Rectal smooth muscle tissue (tissue), 1 donor: ENCODE measurements around the gene FAM107B.
"Not testable (repeated sequence)": the region's sequence is repeated elsewhere in the genome, so short reads cannot be mapped to it uniquely, and the experiment has no call there.

Experiments used
- H3K27ac ChIP-seq: one replicate; pipeline ENCODE4 v1.7.0; 2013; ENCODE audit warnings: low read depth, low read length, inconsistent platforms
- H3K27me3 ChIP-seq: one replicate; pipeline ENCODE4 v1.7.0; 2013; ENCODE audit warnings: low read length; ENCODE audit not compliant: control insufficient read depth, insufficient read depth
- H3K36me3 ChIP-seq: one replicate; pipeline ENCODE4 v1.7.0; 2013; ENCODE audit warnings: low read length; ENCODE audit not compliant: control insufficient read depth, insufficient read depth
- H3K4me1 ChIP-seq: one replicate; pipeline ENCODE4 v1.7.0; 2013; ENCODE audit warnings: low read length; ENCODE audit not compliant: control insufficient read depth, insufficient read depth
- H3K4me3 ChIP-seq: one replicate; pipeline ENCODE4 v1.7.0; 2013; ENCODE audit warnings: low read length
- H3K9ac ChIP-seq: one replicate; pipeline ENCODE4 v1.7.0; 2013; ENCODE audit warnings: low read length

FAM107B gene

GRCh38 chr10:14774797-14775196 is at the start of gene FAM107B:
FAM107B (minus strand) TSS chr10:14774897; CDS start chr10:14774663, 234 bp downstream.
- no peak within 1 kb of the TSS for H3K9ac ChIP-seq
- H3K27ac ChIP-seq, result no peak within 1 kb of the TSS
- no peak within 1 kb of the TSS for H3K4me3 ChIP-seq
- no peaks in the 10 kb centered on the region for H3K36me3 ChIP-seq
- peaks cover 9% of the 10 kb centered on the region for H3K4me1 ChIP-seq
- H3K27me3 ChIP-seq, result no peaks in the 10 kb centered on the region

- Histone ChIP-seq H3K4me1 (no peaks in the 10 kb centered on the region), H3K4me3 (no peak overlapping the region), H3K27me3 (no peaks in the 10 kb centered on the region), H3K9ac (no peak overlapping the region), H3K27ac (no peak overlapping the region), H3K36me3 (no peaks in the 10 kb centered on the region)
Observed at GRCh38 chr10:14823966-14824365, 49.3 kb upstream of the FAM107B start.

GRCh38 chr10:14822879-14823755 is 48.4 kb upstream of the FAM107B start:
- Histone ChIP-seq H3K9ac (no peak overlapping the region), H3K36me3 (no peaks in the 10 kb centered on the region), H3K27me3 (no peaks in the 10 kb centered on the region), H3K27ac (no peak overlapping the region), H3K4me1 (no peaks in the 10 kb centered on the region), H3K4me3 (no peak overlapping the region)

GRCh38 chr10:14821635-14822375 is 47.1 kb upstream of the FAM107B start:
- H3K27me3 ChIP-seq, result no peaks in the 10 kb centered on the region
- H3K36me3 ChIP-seq, result no peaks in the 10 kb centered on the region
- H3K4me3 ChIP-seq, result no peak overlapping the region
- H3K4me1 ChIP-seq, result no peaks in the 10 kb centered on the region
- no peak overlapping the region for H3K27ac ChIP-seq
- H3K9ac ChIP-seq, result no peak overlapping the region

- Histone ChIP-seq H3K27ac (no peak overlapping the region), H3K4me3 (no peak overlapping the region), H3K9ac (no peak overlapping the region), H3K36me3 (no peaks in the 10 kb centered on the region), H3K4me1 (no peaks in the 10 kb centered on the region), H3K27me3 (no peaks in the 10 kb centered on the region)
Observed at GRCh38 chr10:14820775-14821154, 46.1 kb upstream of the FAM107B start.

GRCh38 chr10:14820010-14820774 is 45.5 kb upstream of the FAM107B start:
- Histone ChIP-seq H3K27me3 (no peaks in the 10 kb centered on the region), H3K4me3 (no peak overlapping the region), H3K9ac (no peak overlapping the region), H3K27ac (no peak overlapping the region), H3K36me3 (no peaks in the 10 kb centered on the region), H3K4me1 (no peaks in the 10 kb centered on the region)

- not testable (repeated sequence) for H3K9ac ChIP-seq, H3K36me3 ChIP-seq, H3K27me3 ChIP-seq, H3K4me3 ChIP-seq, H3K4me1 ChIP-seq, H3K27ac ChIP-seq
Observed at GRCh38 chr10:14816717-14817116, 42.0 kb upstream of the FAM107B start.

- no peak overlapping the region for H3K4me3 ChIP-seq
- H3K36me3 ChIP-seq, result no peaks in the 10 kb centered on the region
- H3K27me3 ChIP-seq, result no peaks in the 10 kb centered on the region
- H3K27ac ChIP-seq, result no peak overlapping the region
- H3K4me1 ChIP-seq, result no peaks in the 10 kb centered on the region
- no peak overlapping the region for H3K9ac ChIP-seq
Observed at GRCh38 chr10:14815681-14816080, 41.0 kb upstream of the FAM107B start.

- H3K4me3 ChIP-seq, result no peak overlapping the region
- no peaks in the 10 kb centered on the region for H3K4me1 ChIP-seq
- no peaks in the 10 kb centered on the region for H3K27me3 ChIP-seq
- no peaks in the 10 kb centered on the region for H3K36me3 ChIP-seq
- H3K27ac ChIP-seq, result no peak overlapping the region
- no peak overlapping the region for H3K9ac ChIP-seq
Observed at GRCh38 chr10:14812271-14812670, 37.6 kb upstream of the FAM107B start.

GRCh38 chr10:14810969-14811953 is 36.6 kb upstream of the FAM107B start:
- H3K36me3 ChIP-seq, result no peaks in the 10 kb centered on the region
- no peak overlapping the region for H3K9ac ChIP-seq
- no peak overlapping the region for H3K4me3 ChIP-seq
- H3K4me1 ChIP-seq, result no peaks in the 10 kb centered on the region
- no peaks in the 10 kb centered on the region for H3K27me3 ChIP-seq
- no peak overlapping the region for H3K27ac ChIP-seq

- H3K9ac ChIP-seq, result no peak overlapping the region
- no peak overlapping the region for H3K4me3 ChIP-seq
- H3K27me3 ChIP-seq, result no peaks in the 10 kb centered on the region
- H3K36me3 ChIP-seq, result no peaks in the 10 kb centered on the region
- no peaks in the 10 kb centered on the region for H3K4me1 ChIP-seq
- H3K27ac ChIP-seq, result no peak overlapping the region
Observed at GRCh38 chr10:14806318-14806717, 31.6 kb upstream of the FAM107B start.
